Suppressor macrophage treated with lipopolysaccharide for 4 hours (primary cell): ENCODE data around the gene EFNA3.

Experiments
- DNase-seq: peaks from one replicate; pipeline ENCODE4 v3.0.0-alpha.2; 2020

The EFNA3 gene

GRCh38 chr1:155078469-155079209 lies at the start of gene EFNA3:
EFNA3 (plus strand) TSS chr1:155078837; CDS start chr1:155078942, 105 bp downstream.
- peak; percentile 74 for DNase-seq

GRCh38 chr1:155029513-155030242 lies 49.0 kb upstream of the EFNA3 start:
- no peak for DNase-seq

- no peak for DNase-seq
These were observed 48.3 kb upstream of the EFNA3 start for GRCh38 chr1:155030243-155030795.

DNA sequence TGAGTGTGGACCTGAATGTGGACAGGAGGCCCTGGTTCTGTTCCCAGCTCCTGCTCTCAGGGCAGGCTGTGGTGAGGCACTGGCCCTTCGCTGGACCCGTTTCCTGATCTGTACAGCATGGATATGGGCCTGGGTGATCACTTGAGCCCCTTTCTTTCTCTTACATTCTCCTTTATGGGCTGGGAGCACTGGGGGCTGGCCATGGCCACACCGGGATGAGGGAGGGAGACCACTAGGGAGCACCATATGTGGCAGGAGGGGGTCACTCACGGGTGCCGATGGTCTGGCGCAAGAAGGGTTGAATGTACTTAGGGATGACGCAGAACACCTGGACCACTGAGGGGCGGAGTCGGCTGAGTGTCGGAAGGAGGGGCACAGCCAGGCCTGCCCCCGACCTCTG lies 47.7 kb upstream of the EFNA3 start:
- no peak for DNase-seq

GRCh38 chr1:155032886-155033285 lies 45.8 kb upstream of the EFNA3 start:
- DNase-seq: no peak

- DNase-seq: no peak
These were observed 45.1 kb upstream of the EFNA3 start, which contains the start of the genes DCST1 and DCST2 for GRCh38 chr1:155033524-155033923. DCST1 (plus strand) TSS chr1:155033824; CDS start chr1:155034037, 213 bp downstream. DCST2 (minus strand) TSS chr1:155033781; CDS start chr1:155033701, 80 bp downstream.

GRCh38 chr1:155034318-155035208 lies 44.1 kb upstream of the EFNA3 start:
- DNase-seq: no peak

GRCh38 chr1:155035936-155036335 lies 42.7 kb upstream of the EFNA3 start:
- peak; percentile 69 for DNase-seq

DNA sequence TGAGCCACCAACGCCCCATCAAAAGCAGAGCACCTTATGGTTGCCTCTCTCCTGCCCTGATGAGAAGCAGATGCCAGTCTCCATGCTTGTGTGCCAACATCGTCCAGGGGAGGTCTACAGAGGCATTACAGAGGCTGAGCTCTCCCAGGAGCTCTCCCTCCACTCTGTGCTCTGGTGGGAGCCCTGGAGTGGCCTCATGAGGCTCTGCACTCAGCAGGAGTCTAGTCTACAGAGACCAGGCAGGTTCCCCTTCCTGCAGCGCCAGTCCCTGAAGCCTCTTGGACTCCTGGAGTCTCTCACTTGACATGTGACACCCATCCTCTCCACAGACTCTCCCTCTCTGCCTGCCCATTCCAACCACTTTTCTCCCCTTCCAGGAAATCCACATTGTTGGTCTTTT lies 41.6 kb upstream of the EFNA3 start:
- DNase-seq: no peak

GRCh38 chr1:155037851-155038441 lies 40.7 kb upstream of the EFNA3 start:
- DNase-seq: no peak

DNA sequence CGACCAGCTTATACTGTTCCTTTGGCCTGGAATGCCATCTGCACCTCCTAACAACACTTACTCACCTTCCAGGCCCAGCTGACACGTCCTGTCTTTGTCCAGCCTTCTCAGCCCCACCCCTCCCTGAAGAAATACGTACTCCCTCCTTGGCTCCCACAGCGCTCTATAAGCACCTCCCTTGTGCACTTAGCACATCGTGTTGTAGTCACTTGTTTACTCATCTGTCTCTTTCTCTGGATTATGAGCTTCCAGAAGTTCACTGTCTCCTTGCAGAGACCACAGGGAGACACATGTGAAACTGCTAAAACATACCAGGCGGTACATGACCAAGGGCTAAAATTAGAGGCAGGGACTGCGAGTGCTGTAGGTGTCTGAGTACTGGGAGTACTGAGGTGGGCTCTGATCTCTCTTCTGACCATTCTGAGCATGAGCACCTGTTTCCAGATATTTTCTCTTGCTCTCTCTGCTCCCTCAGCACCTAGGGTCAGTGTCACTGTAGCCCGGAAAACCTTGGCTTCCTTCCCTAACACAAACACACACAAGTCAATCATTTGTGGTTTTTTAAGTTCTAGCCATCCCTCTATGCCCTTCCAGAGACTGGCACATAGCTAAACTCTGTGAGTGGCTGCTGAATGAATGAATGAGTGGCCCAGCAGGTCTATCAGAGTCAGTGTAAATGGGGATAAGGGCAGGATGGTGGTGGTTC lies 39.9 kb upstream of the EFNA3 start:
- peak; percentile 40 for DNase-seq

- DNase-seq: no peak
These were observed 39.3 kb upstream of the EFNA3 start for GRCh38 chr1:155039308-155039669.

- no peak for DNase-seq
These were observed 38.1 kb upstream of the EFNA3 start for GRCh38 chr1:155040358-155041093.

GRCh38 chr1:155042789-155043188 lies 35.8 kb upstream of the EFNA3 start:
- DNase-seq: no peak

- DNase-seq: no peak
These were observed 35.3 kb upstream of the EFNA3 start for GRCh38 chr1:155043301-155043702.

- no peak for DNase-seq
These were observed 34.8 kb upstream of the EFNA3 start for GRCh38 chr1:155043793-155044192.

- DNase-seq: no peak
These were observed 34.3 kb upstream of the EFNA3 start for GRCh38 chr1:155044365-155044764.

GRCh38 chr1:155044812-155045657 lies 33.6 kb upstream of the EFNA3 start:
- DNase-seq: peak; percentile 91

DNA sequence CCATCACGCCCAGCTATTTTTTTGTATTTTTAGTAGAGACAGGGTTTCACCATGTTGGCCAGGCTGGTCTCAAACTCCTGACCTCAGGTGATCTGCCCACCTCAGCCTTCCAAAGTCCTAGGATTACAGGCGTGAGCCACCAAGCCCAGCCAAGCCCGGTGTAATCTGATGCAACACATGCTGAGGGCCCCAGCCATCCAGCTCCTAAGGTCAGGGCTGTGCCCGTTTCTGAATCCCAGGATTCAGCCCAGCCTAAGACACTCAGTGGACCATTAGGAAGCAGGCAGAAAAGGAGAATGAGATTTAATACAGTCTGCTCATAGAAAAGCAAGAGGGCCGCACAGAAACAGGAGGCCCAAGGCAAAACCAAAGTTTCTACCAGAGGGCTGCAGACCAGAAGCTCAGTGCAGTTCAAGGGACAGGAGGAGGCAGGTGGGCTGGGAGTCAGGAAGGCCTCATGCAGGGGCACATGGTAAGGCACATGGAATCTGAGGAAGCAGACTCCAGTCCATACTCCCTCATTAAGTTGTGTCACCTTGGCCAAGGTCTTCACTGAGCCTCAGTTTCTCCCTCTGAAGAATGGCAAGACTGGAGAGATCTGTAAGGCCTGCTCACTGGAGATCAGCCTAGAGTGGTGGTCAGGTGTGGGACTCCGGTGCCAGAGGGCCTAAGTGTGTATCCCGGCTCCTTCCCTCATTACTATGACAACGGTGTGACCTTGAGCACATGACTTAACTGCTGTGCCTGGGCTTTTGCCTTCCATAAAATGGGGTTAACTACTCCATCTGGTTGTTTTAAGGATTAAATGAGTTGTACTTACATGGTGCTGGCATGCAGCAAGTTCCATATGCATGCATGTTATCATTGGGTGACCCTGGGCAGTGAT lies 29.9 kb upstream of the EFNA3 start:
- no peak for DNase-seq
